ENCODE data around the gene ZNF19.

DNA sequence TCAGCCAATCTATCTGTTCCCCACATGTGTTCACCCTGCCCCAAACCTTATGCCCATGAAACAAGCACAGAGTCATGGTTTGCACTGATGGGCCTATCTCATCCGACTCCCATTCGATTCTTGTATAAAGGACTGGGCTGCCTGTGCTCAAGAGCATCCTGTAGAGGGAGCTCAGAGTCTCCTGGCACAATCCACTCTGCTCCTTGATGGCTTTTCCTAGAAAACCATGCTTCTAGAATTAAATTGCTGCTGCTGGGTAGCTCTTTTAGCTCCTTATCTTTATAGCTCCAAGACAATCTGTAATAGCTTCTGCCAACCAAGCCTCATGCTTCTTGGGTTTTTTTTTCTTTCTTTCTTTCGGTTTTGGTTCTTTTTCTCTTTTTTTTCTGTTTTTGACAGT, 9.7 kb downstream of the ZNF19 start:
- TF ChIP-seq EZH2phosphoT487 (IDR thresholded peaks at IDR 0.05; ENCODE audit: borderline replicate concordance): no peak
- TF ChIP-seq, protein P1, sequence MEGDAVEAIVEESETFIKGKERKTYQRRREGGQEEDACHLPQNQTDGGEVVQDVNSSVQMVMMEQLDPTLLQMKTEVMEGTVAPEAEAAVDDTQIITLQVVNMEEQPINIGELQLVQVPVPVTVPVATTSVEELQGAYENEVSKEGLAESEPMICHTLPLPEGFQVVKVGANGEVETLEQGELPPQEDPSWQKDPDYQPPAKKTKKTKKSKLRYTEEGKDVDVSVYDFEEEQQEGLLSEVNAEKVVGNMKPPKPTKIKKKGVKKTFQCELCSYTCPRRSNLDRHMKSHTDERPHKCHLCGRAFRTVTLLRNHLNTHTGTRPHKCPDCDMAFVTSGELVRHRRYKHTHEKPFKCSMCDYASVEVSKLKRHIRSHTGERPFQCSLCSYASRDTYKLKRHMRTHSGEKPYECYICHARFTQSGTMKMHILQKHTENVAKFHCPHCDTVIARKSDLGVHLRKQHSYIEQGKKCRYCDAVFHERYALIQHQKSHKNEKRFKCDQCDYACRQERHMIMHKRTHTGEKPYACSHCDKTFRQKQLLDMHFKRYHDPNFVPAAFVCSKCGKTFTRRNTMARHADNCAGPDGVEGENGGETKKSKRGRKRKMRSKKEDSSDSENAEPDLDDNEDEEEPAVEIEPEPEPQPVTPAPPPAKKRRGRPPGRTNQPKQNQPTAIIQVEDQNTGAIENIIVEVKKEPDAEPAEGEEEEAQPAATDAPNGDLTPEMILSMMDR (IDR thresholded peaks at IDR 0.05 in 2 of 3, conservative IDR thresholded peaks at IDR 0.05 in 1 of 3; ENCODE audit: borderline replicate concordance in 1 of 3, insufficient read depth in 1 of 3, low read depth in 2 of 3, low read length in 2 of 3): peak; percentile 40 to 77 (median 66); a peak in 5 of 6 replicates
- TF ChIP-seq, protein P2, sequence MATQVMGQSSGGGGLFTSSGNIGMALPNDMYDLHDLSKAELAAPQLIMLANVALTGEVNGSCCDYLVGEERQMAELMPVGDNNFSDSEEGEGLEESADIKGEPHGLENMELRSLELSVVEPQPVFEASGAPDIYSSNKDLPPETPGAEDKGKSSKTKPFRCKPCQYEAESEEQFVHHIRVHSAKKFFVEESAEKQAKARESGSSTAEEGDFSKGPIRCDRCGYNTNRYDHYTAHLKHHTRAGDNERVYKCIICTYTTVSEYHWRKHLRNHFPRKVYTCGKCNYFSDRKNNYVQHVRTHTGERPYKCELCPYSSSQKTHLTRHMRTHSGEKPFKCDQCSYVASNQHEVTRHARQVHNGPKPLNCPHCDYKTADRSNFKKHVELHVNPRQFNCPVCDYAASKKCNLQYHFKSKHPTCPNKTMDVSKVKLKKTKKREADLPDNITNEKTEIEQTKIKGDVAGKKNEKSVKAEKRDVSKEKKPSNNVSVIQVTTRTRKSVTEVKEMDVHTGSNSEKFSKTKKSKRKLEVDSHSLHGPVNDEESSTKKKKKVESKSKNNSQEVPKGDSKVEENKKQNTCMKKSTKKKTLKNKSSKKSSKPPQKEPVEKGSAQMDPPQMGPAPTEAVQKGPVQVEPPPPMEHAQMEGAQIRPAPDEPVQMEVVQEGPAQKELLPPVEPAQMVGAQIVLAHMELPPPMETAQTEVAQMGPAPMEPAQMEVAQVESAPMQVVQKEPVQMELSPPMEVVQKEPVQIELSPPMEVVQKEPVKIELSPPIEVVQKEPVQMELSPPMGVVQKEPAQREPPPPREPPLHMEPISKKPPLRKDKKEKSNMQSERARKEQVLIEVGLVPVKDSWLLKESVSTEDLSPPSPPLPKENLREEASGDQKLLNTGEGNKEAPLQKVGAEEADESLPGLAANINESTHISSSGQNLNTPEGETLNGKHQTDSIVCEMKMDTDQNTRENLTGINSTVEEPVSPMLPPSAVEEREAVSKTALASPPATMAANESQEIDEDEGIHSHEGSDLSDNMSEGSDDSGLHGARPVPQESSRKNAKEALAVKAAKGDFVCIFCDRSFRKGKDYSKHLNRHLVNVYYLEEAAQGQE (IDR thresholded peaks at IDR 0.05; ENCODE audit: low read depth): no peak
- no peak for TF ChIP-seq MAX (IDR thresholded peaks at IDR 0.05)
- TF ChIP-seq ATF3 (IDR thresholded peaks at IDR 0.05): no peak
- TF ChIP-seq ZNF274 (IDR thresholded peaks at IDR 0.05; ENCODE audit: low read depth, low read length): no peak
- TF ChIP-seq POLR2AphosphoS5 (IDR thresholded peaks at IDR 0.05; ENCODE audit: low read depth, low read length): no peak
- TF ChIP-seq CEBPB (IDR thresholded peaks at IDR 0.05; ENCODE audit: low read depth): no peak
- no peak for TF ChIP-seq EZH2 (IDR thresholded peaks at IDR 0.05)
- TF ChIP-seq POLR2A (IDR thresholded peaks at IDR 0.05; ENCODE audit: borderline replicate concordance, extremely low read depth, insufficient read depth, insufficient read length): no peak
